ENCODE data around the gene TNXB. TPM values are rescaled to one million over a fixed set of nuclear protein-coding genes. Genes with fewer than 3 reads are reported as not detected.
A peak's percentile ranks its signal among the peaks of the same experiment; 100 is the strongest.

TNXB gene
- total and polyA plus RNA-seq, 8 donors, result 10.0 to 78.4 (median 17.2) TPM

GRCh38 chr6:32129297-32130088 is 20.4 kb upstream of the TNXB start:
- no peaks in the 10 kb centered on the region for H3K9me3 ChIP-seq
- H3K36me3 ChIP-seq, result peaks cover 0 to 21% of the 10 kb centered on the region in 2 donors
- DNase-seq (peak in 1 of 4 donors; percentile 64), ATAC-seq (peak; percentile 55)
- H3K27ac ChIP-seq, result peak overlapping the region; percentile 78 to 82
- H3K4me3 ChIP-seq, result peak overlapping the region; percentile 37 to 91
- TF ChIP-seq, protein P1, sequence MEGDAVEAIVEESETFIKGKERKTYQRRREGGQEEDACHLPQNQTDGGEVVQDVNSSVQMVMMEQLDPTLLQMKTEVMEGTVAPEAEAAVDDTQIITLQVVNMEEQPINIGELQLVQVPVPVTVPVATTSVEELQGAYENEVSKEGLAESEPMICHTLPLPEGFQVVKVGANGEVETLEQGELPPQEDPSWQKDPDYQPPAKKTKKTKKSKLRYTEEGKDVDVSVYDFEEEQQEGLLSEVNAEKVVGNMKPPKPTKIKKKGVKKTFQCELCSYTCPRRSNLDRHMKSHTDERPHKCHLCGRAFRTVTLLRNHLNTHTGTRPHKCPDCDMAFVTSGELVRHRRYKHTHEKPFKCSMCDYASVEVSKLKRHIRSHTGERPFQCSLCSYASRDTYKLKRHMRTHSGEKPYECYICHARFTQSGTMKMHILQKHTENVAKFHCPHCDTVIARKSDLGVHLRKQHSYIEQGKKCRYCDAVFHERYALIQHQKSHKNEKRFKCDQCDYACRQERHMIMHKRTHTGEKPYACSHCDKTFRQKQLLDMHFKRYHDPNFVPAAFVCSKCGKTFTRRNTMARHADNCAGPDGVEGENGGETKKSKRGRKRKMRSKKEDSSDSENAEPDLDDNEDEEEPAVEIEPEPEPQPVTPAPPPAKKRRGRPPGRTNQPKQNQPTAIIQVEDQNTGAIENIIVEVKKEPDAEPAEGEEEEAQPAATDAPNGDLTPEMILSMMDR (IDR thresholded peaks at IDR 0.05), result no peak
- intact Hi-C loops (cut with DNase I), result no loop called here
- H3K4me1 ChIP-seq, result peaks cover 22 to 32% of the 10 kb centered on the region in 2 donors
- peaks cover 0 to 4% of the 10 kb centered on the region in 2 donors for H3K27me3 ChIP-seq

GRCh38 chr6:32128751-32129296 is 19.7 kb upstream of the TNXB start:
- H3K4me1 ChIP-seq, result peaks cover 22 to 32% of the 10 kb centered on the region in 2 donors
- ATAC-seq, result no peak
- intact Hi-C loops (cut with DNase I), result no loop called here
- H3K4me3 ChIP-seq, result peak overlapping the region in 1 of 2 donors; percentile 91
- peaks cover 0 to 28% of the 10 kb centered on the region in 2 donors for H3K36me3 ChIP-seq
- H3K9me3 ChIP-seq, result no peaks in the 10 kb centered on the region
- TF ChIP-seq, protein P1 (IDR thresholded peaks at IDR 0.05), result no peak
- no peaks in the 10 kb centered on the region for H3K27me3 ChIP-seq
- DNase-seq, result no peak
- H3K27ac ChIP-seq, result peak overlapping the region; percentile 78 to 82

DNA sequence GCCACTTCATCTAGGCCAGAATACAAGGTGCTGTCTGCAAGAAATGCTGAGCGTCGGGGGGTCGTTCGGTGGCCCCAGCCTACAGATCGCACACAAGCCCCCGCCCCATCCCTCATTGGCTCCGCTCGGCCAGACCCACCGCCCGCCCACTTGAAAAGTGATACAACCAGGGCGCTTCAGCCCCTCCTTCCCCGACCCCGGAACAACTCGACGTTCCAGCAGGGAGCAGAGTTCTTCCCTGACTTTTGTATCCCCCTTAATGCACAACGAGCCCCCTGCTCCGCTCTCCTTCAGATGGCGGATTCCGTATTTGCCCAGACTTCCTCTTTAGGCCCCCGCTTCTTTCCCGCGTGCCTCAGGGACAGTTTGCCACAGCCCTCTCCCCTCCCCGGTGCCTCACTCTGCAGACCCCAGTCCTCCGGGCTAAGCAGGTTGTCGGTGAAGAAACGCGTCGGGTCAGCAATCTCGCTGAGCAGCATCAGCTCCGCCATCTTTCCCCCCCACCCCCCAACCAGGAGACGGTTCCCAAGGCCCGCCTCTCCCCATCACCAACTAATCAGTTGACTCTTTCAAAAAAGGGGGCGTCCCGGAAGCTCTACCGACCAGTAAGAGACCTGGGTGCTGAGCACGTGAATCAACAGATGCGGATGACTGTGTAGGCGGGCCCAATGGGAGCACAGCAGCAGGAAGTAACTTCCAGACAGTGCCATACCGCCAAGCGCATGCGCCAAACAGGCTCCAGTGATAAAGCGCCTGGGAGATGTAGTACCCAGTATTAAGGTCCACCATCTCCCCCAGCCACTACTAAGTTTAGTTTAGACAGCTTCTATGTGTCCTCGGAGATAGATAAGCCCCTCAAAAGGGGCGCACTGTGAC is 18.8 kb upstream of the TNXB start, which contains the start of gene ATF6B:
ATF6B (minus strand) TSS at position 530 of the 876 bp plus-strand sequence; CDS start at position 491, 39 bp downstream.
- H3K9me3 ChIP-seq, result no peaks in the 10 kb centered on the region
- ATAC-seq (peak; percentile 93), DNase-seq (peak; percentile 97 to 99 (median 98))
- H3K36me3 ChIP-seq, result peaks cover 0 to 37% of the 10 kb centered on the region in 2 donors
- H3K27me3 ChIP-seq, result no peaks in the 10 kb centered on the region
- intact Hi-C loops (cut with DNase I), result no loop called here
- TF ChIP-seq, protein P1 (IDR thresholded peaks at IDR 0.05), result no peak
- peaks cover 22 to 32% of the 10 kb centered on the region in 2 donors for H3K4me1 ChIP-seq
- H3K4me3 ChIP-seq, result peak within 1 kb of the TSS; percentile 89 to 91
- peak within 1 kb of the TSS; percentile 82 to 86 for H3K27ac ChIP-seq

DNA sequence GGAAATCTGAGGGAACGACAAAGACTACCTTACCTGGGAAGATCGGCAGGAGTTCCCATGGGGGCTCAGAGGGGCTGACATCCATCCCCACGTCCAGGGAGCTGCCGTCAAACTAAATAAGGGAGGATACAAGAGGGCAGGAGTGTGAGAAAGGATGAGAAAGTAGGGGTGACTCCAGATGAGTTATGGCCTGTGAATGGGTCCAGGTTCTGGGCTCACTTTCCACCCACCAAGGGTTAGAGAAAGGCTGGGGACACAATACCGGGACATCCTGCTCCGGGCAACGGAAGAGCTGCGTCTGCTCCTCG is 18.2 kb upstream of the TNXB start:
- intact Hi-C loops (cut with DNase I), result no loop called here
- H3K36me3 ChIP-seq, result peaks cover 0 to 43% of the 10 kb centered on the region in 2 donors
- no peak for DNase-seq
- H3K27ac ChIP-seq, result peak overlapping the region; percentile 82 to 86
- ATAC-seq, result no peak
- H3K4me1 ChIP-seq, result peaks cover 22 to 32% of the 10 kb centered on the region in 2 donors
- H3K9me3 ChIP-seq, result no peaks in the 10 kb centered on the region
- TF ChIP-seq, protein P1 (IDR thresholded peaks at IDR 0.05), result no peak
- H3K4me3 ChIP-seq, result peak overlapping the region; percentile 89 to 91
- no peaks in the 10 kb centered on the region for H3K27me3 ChIP-seq

Data from left lung (tissue), 10 donors.